ENCODE data around the gene WDR7. TPM values are rescaled to one million over a fixed set of nuclear protein-coding genes. Genes with fewer than 3 reads are reported as not detected.

The WDR7 gene
- total and polyA plus RNA-seq, 2 of the 4 experiments (the other 2 are of a cell fraction), result 3.7 to 23.3 TPM

- Histone ChIP-seq H4K91ac (ENCODE audit: insufficient read depth, low read depth, low read length) (no peak overlapping the region), H4K8ac (ENCODE audit: low read depth in 2 of 2, low read length in 2 of 2) (no peak overlapping the region), H3K36me3 (ENCODE audit: control insufficient read depth, insufficient read depth, low read length) (no peaks in the 10 kb centered on the region), H2AFZ (replicated peaks; ENCODE audit: low read length, poor library complexity) (no peak overlapping the region), H3K9me1 (ENCODE audit: insufficient read depth, low read length) (peaks cover 2% of the 10 kb centered on the region; the same call in 1 of the 2 replicates), H3K9me3 (ENCODE audit: control insufficient read depth, insufficient read depth, low read length) (no peaks in the 10 kb centered on the region), H2BK15ac (ENCODE audit: low read depth, low read length) (no peak overlapping the region), H2BK120ac (ENCODE audit: low read depth, low read length) (no peak overlapping the region), H3K9ac (ENCODE audit: low read depth, low read length) (no peak overlapping the region), H2BK20ac (ENCODE audit: low read depth, low read length) (no peak overlapping the region), H2AK9ac (replicated peaks; ENCODE audit: low read depth, low read length, poor library complexity) (no peak overlapping the region), H3K4me2 (ENCODE audit: low read depth, low read length) (no peak overlapping the region), H3K4me3 (ENCODE audit: insufficient read depth, low read depth, low read length) (no peak overlapping the region), H3K79me1 (ENCODE audit: low read depth in 1 of 2, low read length in 2 of 2) (no peaks in the 10 kb centered on the region; a peak in 1 of 4 replicates), H4K5ac (ENCODE audit: low read depth, low read length) (no peak overlapping the region), H3K27ac (ENCODE audit: insufficient read depth, low read length) (no peak overlapping the region), H3K4me1 (ENCODE audit: control insufficient read depth, insufficient read depth, low read length) (no peaks in the 10 kb centered on the region), H3K56ac (ENCODE audit: extremely low read depth, insufficient read depth, low read length) (no peak overlapping the region), H3K27me3 (ENCODE audit: control insufficient read depth, insufficient read depth, low read length) (no peaks in the 10 kb centered on the region), H4K20me1 (ENCODE audit: insufficient read depth, low read length) (no peaks in the 10 kb centered on the region), H3K18ac (ENCODE audit: low read depth, low read length) (no peak overlapping the region), H3K14ac (replicated peaks; ENCODE audit: low read depth, low read length) (no peak overlapping the region), H3K4ac (ENCODE audit: low read depth, low read length) (no peak overlapping the region), H3K23ac (ENCODE audit: low read depth, low read length) (no peak overlapping the region), H2BK5ac (ENCODE audit: low read depth, low read length, poor library complexity, severe bottlenecking) (no peak overlapping the region), H2AK5ac (ENCODE audit: low read depth, low read length) (no peak overlapping the region)
- CTCF ChIA-PET, result no interaction called here
- DNase-seq, result no peak
- POLR2A ChIA-PET (ENCODE audit: unreplicated experiment), result no interaction called here
- dilution Hi-C loops (cut with HindIII; ENCODE audit: low sequenced_read_pairs, unreplicated experiment), result no loop called here
- TF ChIP-seq CTCF (conservative IDR thresholded peaks at IDR 0.05; ENCODE audit: low read depth, low read length), result no peak
- no peak for TF ChIP-seq CHD1 (IDR thresholded peaks at IDR 0.05; ENCODE audit: low read depth, low read length)
- no peak for TF ChIP-seq SMC3 (IDR thresholded peaks at IDR 0.05; ENCODE audit: low read depth, low read length)
- TF ChIP-seq, protein P1, sequence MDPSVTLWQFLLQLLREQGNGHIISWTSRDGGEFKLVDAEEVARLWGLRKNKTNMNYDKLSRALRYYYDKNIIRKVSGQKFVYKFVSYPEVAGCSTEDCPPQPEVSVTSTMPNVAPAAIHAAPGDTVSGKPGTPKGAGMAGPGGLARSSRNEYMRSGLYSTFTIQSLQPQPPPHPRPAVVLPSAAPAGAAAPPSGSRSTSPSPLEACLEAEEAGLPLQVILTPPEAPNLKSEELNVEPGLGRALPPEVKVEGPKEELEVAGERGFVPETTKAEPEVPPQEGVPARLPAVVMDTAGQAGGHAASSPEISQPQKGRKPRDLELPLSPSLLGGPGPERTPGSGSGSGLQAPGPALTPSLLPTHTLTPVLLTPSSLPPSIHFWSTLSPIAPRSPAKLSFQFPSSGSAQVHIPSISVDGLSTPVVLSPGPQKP (IDR thresholded peaks at IDR 0.05; ENCODE audit: borderline replicate concordance, low read depth, low read length), result no peak
- TF ChIP-seq CEBPB (IDR thresholded peaks at IDR 0.05; ENCODE audit: low read depth, low read length), result no peak
- TF ChIP-seq MXI1 (IDR thresholded peaks at IDR 0.05; ENCODE audit: borderline replicate concordance, low read depth, low read length), result no peak
- TF ChIP-seq, protein P2, sequence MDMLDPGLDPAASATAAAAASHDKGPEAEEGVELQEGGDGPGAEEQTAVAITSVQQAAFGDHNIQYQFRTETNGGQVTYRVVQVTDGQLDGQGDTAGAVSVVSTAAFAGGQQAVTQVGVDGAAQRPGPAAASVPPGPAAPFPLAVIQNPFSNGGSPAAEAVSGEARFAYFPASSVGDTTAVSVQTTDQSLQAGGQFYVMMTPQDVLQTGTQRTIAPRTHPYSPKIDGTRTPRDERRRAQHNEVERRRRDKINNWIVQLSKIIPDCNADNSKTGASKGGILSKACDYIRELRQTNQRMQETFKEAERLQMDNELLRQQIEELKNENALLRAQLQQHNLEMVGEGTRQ (IDR thresholded peaks at IDR 0.05; ENCODE audit: low read depth, low read length), result no peak
- TF ChIP-seq RCOR1 (IDR thresholded peaks at IDR 0.05; ENCODE audit: insufficient replicate concordance, low read length), result no peak
- no peak for TF ChIP-seq RAD21 (IDR thresholded peaks at IDR 0.05; ENCODE audit: low read length)
- no peak for TF ChIP-seq POLR2A (IDR thresholded peaks at IDR 0.05; ENCODE audit: low read depth, low read length)
- no peak for TF ChIP-seq RFX5 (IDR thresholded peaks at IDR 0.05; ENCODE audit: low read depth, low read length)
- TF ChIP-seq NFE2L2 (IDR thresholded peaks at IDR 0.05; ENCODE audit: low read depth, low read length), result no peak
- TF ChIP-seq BHLHE40 (IDR thresholded peaks at IDR 0.05; ENCODE audit: low read depth, low read length), result no peak
- no peak for TF ChIP-seq MAZ (IDR thresholded peaks at IDR 0.05; ENCODE audit: borderline replicate concordance, low read depth, low read length)
- no TSS peak for BruUV-seq (replicated peaks)
- intact Hi-C loops (cut with micrococcal nuclease), result loop anchor here (1.0 kb wide), 1 partner anchor 11 kb away; no protein-coding TSS in a partner anchor
- in situ Hi-C loops (cut with MboI; ENCODE audit: low sequenced_read_pairs), result no loop called here
- no peak for ATAC-seq (ENCODE audit: low read depth)
- WGBS, 2 experiments (ENCODE audit: extremely low coverage in 2 of 2, insufficient read length in 1 of 2), result no CpG with 5 or more reads among the region's 3 CpGs
These were observed 326.1 kb downstream of the WDR7 start for GRCh38 chr18:56977309-56977708.
